Measurements from ENCODE around the gene CEP104.

DNA sequence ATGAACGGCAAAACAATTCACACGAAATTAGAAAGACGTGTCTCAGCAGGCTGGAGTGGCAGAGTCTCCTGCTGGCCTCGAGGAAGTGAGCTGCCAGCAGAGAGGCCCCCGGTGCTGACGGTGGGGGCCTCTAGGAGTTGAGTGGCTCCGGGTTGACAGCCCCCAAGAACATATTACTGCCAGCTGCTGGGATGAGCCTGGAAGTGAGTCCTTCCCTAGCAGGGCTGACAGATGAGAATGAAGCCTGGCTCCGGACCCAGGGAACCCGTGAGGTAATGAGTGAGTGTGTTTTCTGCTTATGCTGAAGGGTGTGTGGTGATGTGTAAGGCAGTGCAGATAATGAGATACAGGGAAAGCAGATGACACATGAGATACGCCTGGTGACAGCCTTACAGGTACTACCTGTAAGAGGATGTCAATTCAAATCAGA lies 37.2 kb downstream of the CEP104 start:
- TF ChIP-seq EZH2 (IDR thresholded peaks at IDR 0.05; ENCODE audit: borderline replicate concordance, low read depth, low read length, poor library complexity, severe bottlenecking): no peak
- TF ChIP-seq, protein P1, sequence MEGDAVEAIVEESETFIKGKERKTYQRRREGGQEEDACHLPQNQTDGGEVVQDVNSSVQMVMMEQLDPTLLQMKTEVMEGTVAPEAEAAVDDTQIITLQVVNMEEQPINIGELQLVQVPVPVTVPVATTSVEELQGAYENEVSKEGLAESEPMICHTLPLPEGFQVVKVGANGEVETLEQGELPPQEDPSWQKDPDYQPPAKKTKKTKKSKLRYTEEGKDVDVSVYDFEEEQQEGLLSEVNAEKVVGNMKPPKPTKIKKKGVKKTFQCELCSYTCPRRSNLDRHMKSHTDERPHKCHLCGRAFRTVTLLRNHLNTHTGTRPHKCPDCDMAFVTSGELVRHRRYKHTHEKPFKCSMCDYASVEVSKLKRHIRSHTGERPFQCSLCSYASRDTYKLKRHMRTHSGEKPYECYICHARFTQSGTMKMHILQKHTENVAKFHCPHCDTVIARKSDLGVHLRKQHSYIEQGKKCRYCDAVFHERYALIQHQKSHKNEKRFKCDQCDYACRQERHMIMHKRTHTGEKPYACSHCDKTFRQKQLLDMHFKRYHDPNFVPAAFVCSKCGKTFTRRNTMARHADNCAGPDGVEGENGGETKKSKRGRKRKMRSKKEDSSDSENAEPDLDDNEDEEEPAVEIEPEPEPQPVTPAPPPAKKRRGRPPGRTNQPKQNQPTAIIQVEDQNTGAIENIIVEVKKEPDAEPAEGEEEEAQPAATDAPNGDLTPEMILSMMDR (conservative IDR thresholded peaks at IDR 0.05; ENCODE audit: low read depth, low read length): no peak
